Fibroblast of skin of right biceps (primary cell): ENCODE data around the gene LTBP4.
"Not testable (repeated sequence)": the region's sequence is repeated elsewhere in the genome, so short reads cannot be mapped to it uniquely, and the experiment has no call there.

ENCODE experiments used
- DNase-seq: peaks from one replicate; pipeline ENCODE4 v3.0.0-alpha.2; 2013

The LTBP4 gene

DNA sequence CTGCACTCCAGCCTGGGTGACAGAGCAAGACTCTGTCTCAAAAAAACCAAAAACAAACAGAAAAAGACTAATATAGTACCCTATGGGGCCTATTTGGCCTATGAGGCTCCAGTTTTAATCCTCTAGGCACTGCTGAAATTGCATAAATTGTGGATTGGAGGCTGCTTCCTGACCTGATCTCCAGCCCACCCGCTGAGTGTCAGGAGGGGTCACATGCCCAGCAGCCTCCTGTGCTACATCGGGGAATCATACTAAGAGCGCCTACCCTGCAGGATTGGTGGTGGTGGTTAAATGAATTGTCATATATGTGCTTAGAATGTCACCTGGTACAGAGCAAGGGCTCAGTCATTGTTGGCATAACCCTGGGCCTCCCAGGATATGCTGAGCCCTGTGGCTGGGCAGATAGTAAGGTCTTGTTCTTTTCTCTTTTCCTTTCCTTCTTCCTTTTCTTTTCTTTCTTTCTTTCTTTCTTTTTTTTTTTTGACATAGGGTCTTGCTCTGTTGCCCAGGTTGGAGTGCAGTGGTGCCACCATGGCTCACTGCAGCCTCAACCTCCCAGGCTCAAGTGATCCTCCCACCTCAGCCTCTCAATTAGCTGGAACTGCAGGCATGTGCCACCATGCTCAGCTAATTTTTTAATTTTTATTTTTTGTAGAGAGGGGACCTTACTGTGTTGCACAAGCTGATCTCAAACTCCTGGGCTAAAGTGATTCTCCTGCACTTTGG, 31.3 kb downstream of the LTBP4 start:
- DNase-seq: no peak

DNA sequence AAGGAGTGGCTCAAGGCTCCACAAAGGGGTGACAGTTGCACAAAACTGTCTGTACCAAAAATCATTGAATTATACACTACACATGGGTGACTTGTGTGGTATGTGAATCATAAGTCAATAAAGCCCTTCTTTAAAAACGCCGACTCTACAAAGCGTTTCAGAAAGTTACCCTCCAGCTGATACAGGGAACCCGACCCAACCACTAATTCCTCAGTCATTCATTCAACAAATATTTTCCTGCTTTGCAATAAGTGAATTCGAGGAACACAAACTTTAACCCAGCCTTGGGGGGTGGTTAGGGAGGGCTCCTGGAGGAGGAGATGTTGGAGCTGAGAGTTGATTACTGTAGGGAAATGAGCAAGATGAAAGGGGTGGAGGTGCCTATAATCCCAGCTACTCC, 32.0 kb downstream of the LTBP4 start:
- DNase-seq: peak; percentile 80

DNA sequence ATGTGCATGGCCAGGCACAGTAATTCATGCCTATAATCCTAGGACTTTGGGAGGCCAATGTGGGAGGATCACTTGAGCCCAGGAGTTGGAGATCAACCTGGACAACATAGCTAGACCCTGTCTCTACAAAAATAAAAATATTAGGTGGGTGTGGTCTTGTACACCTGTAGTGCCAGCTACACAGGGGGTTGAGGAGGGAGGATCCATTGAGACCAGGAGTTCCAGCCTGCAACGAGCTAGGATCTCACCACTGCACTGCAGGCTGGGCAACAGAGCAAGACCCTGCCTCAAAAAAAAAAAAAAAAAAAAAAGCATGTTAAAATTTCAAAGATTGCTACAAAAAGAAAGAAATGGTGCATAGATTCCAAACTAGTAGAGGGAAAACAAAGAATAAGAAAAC, 37.2 kb downstream of the LTBP4 start:
- DNase-seq: no peak

DNA sequence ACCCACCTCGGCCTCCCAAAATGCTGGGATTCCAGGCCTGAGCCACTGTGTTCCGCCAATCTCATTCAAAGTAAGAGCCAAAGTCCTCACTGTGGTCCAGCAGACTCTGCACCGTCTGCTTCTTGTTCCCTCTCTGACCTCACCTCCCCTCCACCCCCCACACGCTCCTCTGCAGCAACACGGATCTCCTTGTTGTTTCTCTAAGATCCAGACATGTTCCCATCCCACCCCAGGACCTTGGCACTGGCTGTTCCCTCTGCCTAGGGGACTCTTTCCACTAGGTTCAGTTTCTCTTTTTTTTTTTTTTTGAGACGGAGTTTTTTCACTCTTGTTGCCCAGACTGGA, 38.4 kb downstream of the LTBP4 start:
- no peak for DNase-seq

DNA sequence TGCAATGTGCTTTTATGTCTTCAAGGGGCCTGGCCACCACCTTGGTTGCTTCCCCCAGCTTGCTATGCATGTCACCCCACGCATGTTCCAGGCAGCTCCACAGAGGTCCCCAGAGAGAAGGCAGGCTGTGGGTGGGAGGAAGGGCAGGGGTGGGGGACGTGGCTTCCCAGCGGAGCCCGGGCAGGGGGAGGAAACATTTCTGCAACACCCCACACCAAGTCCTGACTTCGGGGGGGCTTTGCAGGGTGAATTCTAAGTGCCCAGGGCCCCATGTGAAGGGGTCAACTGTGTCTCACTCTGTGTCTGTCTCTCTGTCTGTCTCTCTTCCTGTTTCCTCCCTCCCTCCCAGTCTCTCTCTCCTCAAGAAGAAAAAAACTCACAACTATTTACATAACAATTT, 39.6 kb downstream of the LTBP4 start:
- peak; percentile 39 for DNase-seq

DNA sequence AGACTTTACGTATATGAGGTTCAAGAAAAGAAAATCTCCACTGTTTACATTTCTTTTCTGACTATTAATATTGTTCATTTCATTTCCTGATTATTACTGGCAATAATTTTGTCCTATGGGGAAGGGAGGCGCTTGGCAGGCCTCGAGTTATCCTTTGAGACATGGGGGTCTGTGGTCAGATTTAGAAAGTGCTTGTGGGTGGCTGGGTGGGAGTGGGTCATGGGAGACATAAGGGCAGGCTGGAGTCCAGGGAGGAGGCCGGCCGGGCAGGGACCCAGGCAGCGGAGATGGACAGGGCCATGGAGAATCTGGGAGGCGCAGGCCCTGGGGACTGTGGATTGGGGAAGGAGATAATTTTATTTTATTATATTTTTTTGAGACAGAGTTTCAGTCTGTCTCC, 40.1 kb downstream of the LTBP4 start:
- no peak for DNase-seq

DNA sequence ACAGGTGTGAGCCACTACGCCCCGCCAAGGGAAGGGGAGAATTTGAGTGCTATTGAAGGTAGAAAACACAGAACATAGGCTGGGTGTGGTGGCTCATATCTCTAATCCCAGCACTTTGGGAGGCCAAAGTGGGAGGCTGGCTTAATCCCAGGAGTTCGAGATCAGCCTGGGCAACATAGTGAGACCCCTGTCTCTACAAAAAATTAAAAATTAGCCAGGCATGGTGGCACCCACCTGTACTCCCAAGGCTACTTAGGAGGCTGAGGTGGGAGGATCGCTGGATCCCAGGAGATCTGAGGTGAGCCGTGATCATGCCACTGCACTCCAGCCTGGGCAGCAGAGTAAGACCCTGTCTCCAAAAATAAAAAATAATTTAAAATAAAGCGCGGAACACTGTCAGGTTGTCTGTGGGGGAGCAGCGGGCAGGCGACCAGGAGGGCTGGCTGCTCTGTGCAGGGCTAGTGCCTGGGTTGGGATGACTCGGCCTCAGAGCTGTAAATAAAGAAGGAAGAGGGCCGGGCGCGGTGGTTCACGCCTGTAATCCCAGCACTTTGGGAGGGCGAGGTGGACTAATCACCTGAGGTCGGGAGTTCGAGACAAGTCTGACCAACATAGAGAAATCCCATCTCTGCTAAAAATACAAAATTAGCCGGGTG, 41.0 kb downstream of the LTBP4 start:
- DNase-seq: no peak

DNA sequence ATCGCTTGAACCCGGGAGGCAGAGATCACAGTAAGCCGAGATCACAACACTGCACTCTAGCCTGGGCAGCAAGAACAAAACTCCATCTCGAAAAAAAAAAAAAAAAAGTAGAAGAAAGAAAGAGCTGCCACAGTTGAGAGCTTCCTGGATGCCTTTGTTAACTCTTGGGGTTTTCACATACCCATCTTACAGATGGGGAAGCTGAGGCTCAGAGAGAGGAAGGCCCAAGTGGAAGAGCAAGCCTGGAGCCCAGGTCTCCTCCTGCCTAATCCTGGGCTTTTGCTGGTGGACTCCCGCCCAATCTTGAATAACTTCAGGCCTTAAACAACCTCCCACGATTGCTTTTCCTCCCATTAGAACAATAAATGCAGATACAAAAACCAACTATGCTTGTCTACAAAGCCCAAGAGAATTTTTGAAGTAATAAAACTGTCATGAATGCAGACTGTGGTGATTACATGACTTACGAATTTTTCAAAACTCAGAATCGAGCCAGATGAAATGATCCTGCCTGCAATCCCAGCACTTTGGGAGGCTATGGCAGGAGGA, 41.7 kb downstream of the LTBP4 start:
- DNase-seq: peak; percentile 26

DNA sequence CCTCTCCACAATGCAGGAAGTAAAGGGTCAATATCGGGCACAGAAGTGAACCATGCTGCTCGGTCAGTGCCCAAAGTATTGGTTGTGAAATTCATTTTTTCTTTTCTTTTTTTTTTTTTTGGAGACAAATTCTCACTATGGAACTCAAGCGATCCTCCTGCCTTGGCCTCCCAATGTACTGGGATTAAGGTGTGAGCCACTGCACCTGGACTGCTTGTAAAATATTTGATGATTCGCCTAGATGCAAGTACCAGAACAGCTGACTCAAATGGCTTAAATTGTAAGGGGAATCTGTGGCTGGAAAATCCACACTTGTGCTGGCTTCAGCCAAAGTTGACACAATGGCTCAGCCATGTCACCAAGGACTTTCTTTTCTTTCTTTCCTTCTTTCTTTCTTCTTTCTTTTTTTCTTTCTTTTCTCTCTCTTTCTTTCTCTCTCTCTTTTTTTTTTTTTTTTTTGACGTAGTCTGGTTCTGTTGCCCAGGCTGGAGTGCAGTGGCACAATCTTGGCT, 45.6 kb downstream of the LTBP4 start:
- DNase-seq: no peak

DNA sequence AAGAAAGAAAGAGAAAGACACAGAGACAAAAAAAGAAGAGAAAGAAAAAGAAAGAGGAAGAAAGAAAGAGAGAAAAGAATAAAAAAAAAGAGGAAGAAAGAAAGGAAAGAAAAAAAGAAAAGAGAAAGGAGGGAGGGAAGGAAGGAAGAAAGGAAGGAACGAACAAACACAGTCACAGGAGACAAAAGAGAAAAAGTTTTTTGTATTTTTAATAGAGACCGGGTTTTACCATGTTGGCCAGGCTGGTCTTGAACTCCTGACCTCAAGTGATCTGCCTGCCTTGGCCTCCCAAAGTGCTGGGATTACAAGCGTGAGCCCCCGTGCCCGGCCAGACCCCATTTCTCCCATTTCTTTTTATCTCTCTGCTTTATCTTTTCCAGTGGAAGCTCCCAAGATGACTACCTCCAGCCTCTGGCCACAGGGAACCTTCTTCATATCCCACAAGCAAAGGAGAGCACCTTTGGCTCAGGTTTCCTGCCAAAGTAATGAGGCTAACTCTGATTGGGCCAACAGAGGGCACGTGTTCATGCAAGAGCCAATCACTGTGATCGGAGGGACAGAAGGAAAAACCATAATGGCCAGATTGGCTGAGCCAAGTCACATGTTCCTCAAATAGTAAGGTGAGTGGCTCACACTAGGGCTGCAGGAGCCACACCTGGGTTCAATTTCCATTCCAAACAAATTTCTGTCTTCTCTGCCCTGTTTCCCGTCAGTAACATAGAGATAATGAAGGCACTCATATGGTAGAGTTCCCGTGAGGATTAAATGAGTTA, 48.9 kb downstream of the LTBP4 start:
- not testable (repeated sequence) for DNase-seq

DNA sequence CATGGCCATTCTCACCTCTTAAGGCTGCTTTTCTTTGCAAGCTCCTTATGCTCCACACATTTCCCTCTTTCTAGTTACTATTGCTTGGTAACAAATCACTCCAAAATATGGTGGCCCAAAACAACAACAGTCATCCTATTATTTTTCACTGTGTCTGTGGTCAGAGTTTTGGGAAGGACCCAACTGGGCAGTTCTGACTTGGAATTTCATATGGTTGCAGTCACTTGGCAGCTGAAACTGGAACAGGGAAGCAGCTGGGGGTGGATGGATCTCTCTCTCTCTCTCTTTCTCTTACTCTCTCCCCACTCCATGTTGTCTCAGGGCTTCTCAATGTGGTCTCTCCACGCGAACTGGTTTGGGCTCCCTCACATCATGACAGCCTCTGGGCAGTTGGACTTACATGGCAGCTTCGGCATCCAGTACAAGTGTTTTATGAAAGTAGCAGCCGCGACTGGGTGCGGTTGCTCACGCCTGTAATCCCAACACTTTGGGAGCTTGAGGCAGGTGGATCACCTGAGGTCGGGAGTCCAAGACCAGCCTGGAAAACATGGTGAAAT, 49.7 kb downstream of the LTBP4 start:
- DNase-seq: peak; percentile 61

DNA sequence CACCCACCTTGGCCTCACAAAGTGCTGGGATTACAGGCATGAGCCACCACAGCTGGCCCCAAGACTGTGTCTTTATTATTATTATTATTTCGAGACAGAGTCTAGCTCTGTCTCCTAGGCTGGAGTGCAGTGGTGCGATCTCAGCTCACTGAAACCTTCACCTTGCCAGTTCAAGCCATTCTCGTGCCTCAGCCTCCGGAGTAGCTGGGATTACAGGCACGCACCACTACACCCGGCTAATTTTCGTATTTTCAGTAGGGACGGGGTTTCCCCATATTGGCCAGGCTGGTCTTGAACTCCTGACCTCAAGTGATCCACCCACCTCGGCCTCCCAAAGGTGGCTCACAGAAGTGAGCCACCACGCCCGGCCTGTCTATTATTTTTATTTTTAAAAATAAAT, 51.1 kb downstream of the LTBP4 start:
- DNase-seq: not testable (repeated sequence)

DNA sequence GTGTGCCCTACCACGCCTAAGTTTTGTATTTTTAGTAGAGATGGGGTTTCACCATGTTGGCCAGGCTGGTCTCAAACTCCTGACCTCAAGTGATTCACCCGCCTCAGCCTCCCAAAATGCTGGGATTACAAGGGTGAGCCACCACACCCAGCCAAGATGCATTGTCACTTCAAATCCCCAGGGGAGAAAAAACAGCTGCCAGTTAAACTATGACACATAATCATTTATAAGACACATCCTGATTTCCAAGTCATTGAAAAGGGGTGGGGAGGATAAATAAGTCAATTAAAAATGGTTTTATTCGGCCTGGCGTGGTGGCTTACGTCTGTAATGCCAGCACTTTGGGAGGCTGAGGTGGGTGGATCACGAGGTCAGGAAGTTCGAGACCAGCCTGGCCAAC, 54.5 kb downstream of the LTBP4 start:
- not testable (repeated sequence) for DNase-seq

DNA sequence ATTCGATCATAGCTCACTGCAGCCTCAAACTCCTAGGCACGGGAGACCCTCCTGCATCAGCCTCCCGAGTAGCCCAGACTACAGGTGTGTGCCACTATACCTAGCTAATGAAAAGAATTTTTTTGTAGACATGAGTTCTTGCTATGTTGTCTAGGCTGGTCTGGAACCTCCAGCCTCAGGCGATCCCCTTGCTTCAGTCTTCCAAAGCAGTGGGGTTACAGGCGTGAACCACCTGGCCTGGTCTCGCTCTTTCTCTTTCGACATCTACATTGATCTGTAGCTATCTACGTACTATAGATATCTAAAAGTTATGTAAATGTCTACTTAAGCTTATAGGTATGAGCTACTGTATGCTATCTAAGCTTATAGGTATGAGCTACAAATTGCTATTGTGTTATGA, 56.9 kb downstream of the LTBP4 start:
- DNase-seq: no peak

DNA sequence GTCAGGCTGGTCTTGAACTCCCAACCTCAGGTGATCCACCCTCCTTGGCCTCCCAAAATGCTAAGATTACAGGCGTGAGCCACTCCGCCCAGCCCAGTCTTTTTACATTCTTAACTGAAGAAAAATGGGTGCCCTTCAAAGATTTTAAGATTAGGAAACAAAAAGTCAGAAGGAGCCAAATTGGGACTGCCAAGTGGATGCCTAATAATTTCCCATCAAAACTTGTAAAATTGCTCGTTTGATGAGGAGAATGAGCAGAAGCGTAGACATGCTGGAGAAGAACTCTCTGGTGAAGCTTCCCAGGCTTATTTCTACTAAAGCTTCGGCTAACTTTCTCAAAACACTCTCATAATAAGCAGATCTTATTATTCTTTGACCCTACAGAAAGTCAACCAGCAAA, 57.9 kb downstream of the LTBP4 start:
- no peak for DNase-seq

DNA sequence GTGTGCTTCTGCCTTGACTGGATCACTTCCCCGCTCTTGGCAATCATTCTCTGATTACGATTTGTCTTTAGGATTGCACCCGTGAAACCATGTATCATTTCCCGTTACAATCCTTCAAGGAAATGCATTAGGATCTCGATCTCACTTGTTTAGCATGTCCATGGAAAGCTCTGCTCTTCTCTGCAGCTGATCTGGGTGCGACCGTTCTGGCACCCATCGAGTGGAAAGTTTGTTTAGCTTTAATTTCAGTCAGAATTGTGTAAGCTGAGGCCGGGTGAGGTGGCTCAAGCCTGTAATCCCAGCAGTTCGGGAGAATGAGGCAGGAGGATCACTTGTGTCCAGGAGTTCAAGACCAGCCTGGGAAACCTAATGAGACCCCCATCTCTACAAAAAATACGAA, 58.4 kb downstream of the LTBP4 start:
- DNase-seq: no peak

DNA sequence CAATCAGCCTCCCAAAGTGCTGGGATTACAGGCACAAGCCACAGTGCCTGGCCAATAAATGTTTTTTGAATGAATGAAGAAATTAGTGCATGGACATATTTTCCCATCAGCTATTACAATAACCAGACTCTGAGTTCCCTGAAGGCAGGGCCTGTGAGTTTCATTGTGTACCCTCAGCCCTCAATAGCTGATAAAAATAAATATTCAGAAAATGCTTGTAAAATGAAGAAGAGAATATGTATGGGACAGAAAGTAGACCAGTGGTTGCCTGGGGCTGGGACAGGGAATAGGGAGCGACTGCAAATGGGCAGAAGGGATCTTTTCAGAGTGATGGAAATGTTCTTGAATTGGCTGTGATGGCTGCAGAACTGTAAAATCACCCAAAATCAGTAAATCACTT, 60.4 kb downstream of the LTBP4 start:
- no peak for DNase-seq

DNA sequence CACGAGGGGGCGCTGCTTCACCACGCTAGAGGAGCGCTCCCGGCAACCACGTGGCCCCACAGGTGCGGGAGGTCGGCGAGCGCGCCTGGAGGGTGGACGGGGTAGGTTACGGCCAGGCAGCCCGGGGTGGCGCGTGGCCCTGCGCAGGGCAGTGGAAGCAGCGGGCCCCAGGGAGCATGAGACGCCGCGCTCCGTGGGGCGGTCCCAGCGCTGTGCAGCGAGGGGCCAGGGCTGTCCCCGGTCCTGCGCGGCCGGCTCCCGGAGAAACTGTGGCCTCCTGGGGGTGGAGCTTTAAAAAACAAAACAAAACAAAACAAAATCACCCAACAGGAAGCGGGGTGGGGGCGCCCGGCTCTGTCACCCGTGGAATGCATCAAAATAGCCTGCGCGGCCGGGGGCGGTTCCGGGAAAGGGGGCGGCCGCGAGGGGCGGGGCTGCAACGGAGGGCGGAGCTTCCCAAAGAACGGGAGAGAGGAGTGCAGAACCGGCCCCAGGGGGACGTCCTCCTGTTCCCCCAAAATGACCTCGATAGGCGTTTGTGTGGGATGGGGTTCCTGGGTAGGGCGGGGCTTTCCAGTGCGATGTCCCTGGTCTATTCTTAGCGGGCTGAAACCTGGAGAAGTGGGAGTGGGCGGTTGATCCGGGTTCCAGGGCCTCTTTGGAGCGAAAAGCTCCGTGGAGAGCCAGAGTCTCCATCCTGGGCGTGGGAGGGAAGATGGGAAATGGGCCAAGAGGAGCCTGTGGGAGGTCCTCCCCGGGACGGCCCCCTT, 61.9 kb downstream of the LTBP4 start:
- peak; percentile 78 for DNase-seq

DNA sequence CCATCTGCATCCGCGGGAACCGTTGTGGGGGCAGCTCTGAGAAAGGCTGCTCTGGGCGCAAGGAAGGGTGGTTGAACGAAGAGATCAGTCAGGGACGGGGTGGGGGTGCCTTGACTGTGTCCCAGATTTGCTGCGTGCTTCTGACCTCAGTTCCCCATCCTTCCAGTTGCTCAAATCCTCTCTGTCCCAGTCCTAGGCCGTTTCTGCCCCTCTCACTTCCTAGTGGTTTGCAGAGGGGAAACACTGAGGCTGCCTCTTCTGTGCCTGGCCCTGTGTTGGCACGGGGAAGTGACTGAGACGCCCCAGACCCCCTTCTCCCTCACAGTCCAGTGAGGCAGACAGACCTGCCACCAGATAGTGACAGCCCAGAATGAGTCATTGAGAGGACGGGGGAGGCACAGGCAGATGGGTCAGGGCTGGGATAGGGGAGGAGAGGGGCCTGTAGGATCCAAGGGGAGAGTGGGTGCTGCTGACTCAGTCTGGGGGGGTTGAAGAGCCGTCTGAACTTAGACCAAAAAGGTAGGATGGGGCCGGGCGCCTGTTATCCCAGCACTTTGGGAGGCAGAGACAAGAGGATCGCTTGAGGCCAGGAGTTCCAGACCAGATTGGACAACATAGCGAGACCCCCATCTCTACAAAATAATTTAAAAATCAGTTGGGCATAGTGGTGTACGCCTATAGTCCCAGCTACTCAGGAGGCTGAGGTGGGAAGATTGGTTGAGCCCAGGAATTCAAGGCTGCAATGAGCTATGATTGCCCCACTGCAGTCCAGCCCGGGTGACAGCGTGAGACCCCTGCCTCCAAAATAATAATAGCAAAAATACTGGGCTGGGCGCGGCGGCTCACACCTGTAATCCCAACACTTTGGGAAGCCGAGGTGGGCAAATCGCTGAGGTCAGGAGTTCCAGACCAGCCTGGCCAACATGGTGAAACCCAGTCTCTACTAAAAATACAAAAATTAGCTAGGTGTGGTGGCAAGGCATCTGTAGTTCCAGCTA, 62.8 kb downstream of the LTBP4 start:
- peak; percentile 48 for DNase-seq

DNA sequence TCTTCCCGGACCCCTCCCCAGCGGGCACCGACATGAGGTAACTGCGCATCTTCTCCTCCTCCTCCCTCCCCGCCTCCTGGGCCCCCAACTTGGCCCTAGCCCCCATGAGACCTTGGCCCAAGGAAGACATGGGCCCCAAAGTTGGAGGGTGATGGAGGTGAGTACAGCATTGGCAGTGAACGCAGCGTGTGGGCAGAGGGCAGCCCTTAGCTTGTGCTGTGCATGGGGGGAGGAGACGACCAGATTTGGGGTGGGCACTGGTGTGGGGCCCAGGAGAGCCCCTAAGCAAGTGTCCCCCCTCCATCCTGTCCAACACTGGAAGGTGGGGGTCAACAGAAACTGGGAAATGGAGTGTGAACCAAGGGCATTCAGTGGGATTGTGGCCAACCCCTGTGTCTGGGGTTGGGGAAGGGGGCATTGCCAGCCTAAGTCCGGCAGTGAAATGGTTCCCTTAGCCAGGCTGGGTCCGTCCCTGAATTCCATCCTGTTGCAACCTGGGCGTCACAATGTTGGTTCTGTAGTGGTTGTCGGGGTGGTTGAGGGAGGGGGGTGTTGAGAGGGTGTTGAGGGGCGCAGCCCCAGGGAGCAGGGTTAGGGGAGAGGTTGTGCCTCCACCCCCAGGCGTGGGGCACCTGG, 65.8 kb downstream of the LTBP4 start:
- no peak for DNase-seq

DNA sequence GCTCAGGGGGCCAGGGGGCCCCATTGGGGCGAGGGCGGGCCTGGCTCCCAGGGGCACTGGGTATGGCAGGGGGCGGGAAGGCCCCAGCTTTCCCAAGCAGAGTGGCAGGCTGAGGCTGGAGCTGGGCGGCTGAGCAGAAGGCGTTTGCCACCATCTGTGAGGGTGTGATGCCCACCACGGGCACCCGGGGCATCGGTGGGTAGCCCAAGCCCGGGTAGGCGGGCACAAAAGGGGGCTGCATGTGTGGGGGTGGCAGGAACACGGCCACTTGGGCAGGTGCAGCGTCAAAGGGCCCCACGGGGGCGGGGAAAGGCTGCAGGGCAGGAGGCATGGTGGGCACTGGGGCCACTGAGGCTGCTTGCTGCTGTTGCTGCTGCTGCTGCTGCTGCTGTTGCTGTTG, 66.4 kb downstream of the LTBP4 start:
- DNase-seq: no peak
